Esophagus squamous epithelium (tissue), 4 donors: Measurements from ENCODE around the gene FGD4.

Source experiments
- CTCF ChIP-seq, 6 experiments: fragments of 450-650 bp in 4 of 6; fragments of 200-600 bp in 2 of 6; sonication (generic) in 2 of 6; IDR thresholded peaks; one replicate each; pipeline ENCODE4 v1.5.1; 2016 to 2019; ENCODE audit warnings: antibody characterized with exemption in 6 of 6, mild to moderate bottlenecking in 4 of 6, moderate library complexity in 4 of 6
- POLR2A ChIP-seq, 4 donors: fragments of 450-650 bp; IDR thresholded peaks; one replicate each; pipeline ENCODE4 v1.6.1; 2017; ENCODE audit warnings: antibody characterized with exemption in 4 of 4, mild to moderate bottlenecking in 4 of 4, moderate library complexity in 3 of 4

DNA sequence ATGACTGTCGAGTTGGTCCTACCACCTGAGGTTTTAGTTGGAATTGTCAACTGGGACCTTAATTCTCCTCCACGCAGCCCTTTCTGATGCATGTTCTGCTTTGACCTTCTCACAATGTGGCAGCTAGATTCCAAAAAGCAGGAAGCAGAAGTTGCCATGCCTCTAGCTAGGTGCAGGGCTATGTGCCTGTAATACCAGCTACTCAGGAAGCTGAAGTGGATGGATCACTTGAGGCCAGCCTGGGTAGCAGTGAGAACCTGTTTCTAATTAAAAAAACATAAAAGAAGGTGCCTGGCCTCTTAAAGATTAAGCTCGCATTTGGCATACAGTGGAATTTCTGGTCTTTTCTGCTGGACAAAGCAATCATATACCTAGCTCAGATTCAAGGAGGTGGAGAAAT is 77.1 kb downstream of the FGD4 start:
- TF ChIP-seq CTCF (IDR thresholded peaks at IDR 0.05) (no peak), POLR2A (IDR thresholded peaks at IDR 0.05) (no peak)
